ENCODE results near the gene SLC25A45.

SLC25A45 gene

GRCh38 chr11:65390099-65390941 is 7.9 kb upstream of the SLC25A45 start:
- DNase-seq (ENCODE audit: low read depth), result no peak
- TF ChIP-seq CTCF (IDR thresholded peaks at IDR 0.05; ENCODE audit: insufficient read depth, low read depth, low read length, missing control alignments), result no peak
- H3K4me3 ChIP-seq (ENCODE audit: low read depth, low read length), result no peak overlapping the region

- no peak overlapping the region for H3K4me3 ChIP-seq (ENCODE audit: low read depth, low read length)
- no peak for TF ChIP-seq CTCF (IDR thresholded peaks at IDR 0.05; ENCODE audit: insufficient read depth, low read depth, low read length, missing control alignments)
- DNase-seq (ENCODE audit: low read depth), result no peak
Measured at GRCh38 chr11:65389294-65389980, 7.0 kb upstream of the SLC25A45 start.

GRCh38 chr11:65388731-65389130 is 6.3 kb upstream of the SLC25A45 start:
- DNase-seq (ENCODE audit: low read depth), result peak; percentile 34
- TF ChIP-seq CTCF (IDR thresholded peaks at IDR 0.05; ENCODE audit: insufficient read depth, low read depth, low read length, missing control alignments), result no peak
- H3K4me3 ChIP-seq (ENCODE audit: low read depth, low read length), result no peak overlapping the region

- peak; percentile 86 for DNase-seq (ENCODE audit: low read depth)
- TF ChIP-seq CTCF (IDR thresholded peaks at IDR 0.05; ENCODE audit: insufficient read depth, low read depth, low read length, missing control alignments), result no peak
- peak within 1 kb of the TSS; percentile 80 for H3K4me3 ChIP-seq (ENCODE audit: low read depth, low read length)
Measured at GRCh38 chr11:65386307-65387140, 4.1 kb upstream of the SLC25A45 start, which contains the start of gene FRMD8. Gene FRMD8, plus strand, starts transcription at chr11:65386637. Its CDS starts 400 bp downstream, at chr11:65387037.

- no peak overlapping the region for H3K4me3 ChIP-seq (ENCODE audit: low read depth, low read length)
- TF ChIP-seq CTCF (IDR thresholded peaks at IDR 0.05; ENCODE audit: insufficient read depth, low read depth, low read length, missing control alignments), result no peak
- DNase-seq (ENCODE audit: low read depth), result no peak
Measured at GRCh38 chr11:65384301-65384889, 1.9 kb upstream of the SLC25A45 start.

- no peak for TF ChIP-seq CTCF (IDR thresholded peaks at IDR 0.05; ENCODE audit: insufficient read depth, low read depth, low read length, missing control alignments)
- H3K4me3 ChIP-seq (ENCODE audit: low read depth, low read length), result no peak overlapping the region
- no peak for DNase-seq (ENCODE audit: low read depth)
Measured at GRCh38 chr11:65383778-65384177, 1.3 kb upstream of the SLC25A45 start.
